Testis (tissue), 2 donors: ENCODE data around the gene KRT20.

ENCODE experiments used
- POLR2A ChIP-seq: fragments of 450-650 bp; IDR thresholded peaks from one replicate; pipeline ENCODE4 v1.6.1; 2017; ENCODE audit warnings: antibody characterized with exemption, mild to moderate bottlenecking, moderate library complexity
- TF ChIP-seq, protein P1 (sequence below), 3 experiments: fragments of 450-650 bp in 2 of 3; fragments of 200-600 bp in 1 of 3; sonication (generic) in 1 of 3; IDR thresholded peaks; one replicate each; pipeline ENCODE4 v1.5.1; 2016 to 2019; ENCODE audit warnings: antibody characterized with exemption in 3 of 3, mild to moderate bottlenecking in 2 of 3, moderate library complexity in 1 of 3

DNA sequence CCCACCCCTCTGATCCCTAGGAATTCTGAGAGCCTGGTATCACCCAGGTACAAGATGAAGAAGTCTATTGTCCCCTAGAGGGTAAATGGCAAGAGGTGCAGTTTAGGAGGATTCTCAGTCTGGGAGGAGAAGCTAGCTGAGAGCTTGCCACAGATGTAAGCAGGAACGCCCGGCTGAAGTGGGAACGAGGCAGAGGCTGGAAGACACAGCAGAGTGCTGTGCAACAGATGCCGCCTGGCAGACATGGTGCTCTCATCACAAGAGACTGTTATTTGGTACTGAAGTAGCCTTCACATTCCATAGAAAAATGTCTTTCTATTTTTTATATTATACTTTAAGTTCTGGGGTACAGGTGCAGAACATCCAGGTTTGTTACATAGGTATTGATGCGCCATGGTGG, 20.3 kb upstream of the KRT20 start:
- TF ChIP-seq, protein P1, sequence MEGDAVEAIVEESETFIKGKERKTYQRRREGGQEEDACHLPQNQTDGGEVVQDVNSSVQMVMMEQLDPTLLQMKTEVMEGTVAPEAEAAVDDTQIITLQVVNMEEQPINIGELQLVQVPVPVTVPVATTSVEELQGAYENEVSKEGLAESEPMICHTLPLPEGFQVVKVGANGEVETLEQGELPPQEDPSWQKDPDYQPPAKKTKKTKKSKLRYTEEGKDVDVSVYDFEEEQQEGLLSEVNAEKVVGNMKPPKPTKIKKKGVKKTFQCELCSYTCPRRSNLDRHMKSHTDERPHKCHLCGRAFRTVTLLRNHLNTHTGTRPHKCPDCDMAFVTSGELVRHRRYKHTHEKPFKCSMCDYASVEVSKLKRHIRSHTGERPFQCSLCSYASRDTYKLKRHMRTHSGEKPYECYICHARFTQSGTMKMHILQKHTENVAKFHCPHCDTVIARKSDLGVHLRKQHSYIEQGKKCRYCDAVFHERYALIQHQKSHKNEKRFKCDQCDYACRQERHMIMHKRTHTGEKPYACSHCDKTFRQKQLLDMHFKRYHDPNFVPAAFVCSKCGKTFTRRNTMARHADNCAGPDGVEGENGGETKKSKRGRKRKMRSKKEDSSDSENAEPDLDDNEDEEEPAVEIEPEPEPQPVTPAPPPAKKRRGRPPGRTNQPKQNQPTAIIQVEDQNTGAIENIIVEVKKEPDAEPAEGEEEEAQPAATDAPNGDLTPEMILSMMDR (IDR thresholded peaks at IDR 0.05), result no peak
- TF ChIP-seq POLR2A, result no peak
